RWPE2 (cell line): ENCODE measurements around the gene EPS8L1.

Experiments used
- ATAC-seq: fragments of 200-7000 bp; cut with Tn5 transposase; 3 replicates; pipeline ENCODE4 v1.9.1; 2021; ENCODE audit warnings: low read depth
- DNase-seq: peaks from one replicate; pipeline ENCODE4 v3.0.0-alpha.2; 2020; ENCODE audit warnings: low spot score
- H3K27ac ChIP-seq: fragments of 450-650 bp; 2 replicates; pipeline ENCODE4 v1.5.1; 2017; ENCODE audit warnings: mild to moderate bottlenecking; ENCODE audit not compliant: poor library complexity, severe bottlenecking
- H3K27me3 ChIP-seq: fragments of 250-450 bp; sonication (Bioruptor Pico); 2 replicates; pipeline ENCODE4 v1.5.1; 2021; ENCODE audit warnings: mild to moderate bottlenecking, moderate library complexity; ENCODE audit not compliant: insufficient read depth, poor library complexity, severe bottlenecking
- H3K36me3 ChIP-seq: fragments of 250-450 bp; sonication (Bioruptor Pico); 2 replicates; pipeline ENCODE4 v1.5.1; 2020; ENCODE audit warnings: low read depth, mild to moderate bottlenecking, moderate library complexity
- H3K4me1 ChIP-seq: fragments of 250-450 bp; sonication (Bioruptor Pico); 2 replicates; pipeline ENCODE4 v1.5.1; 2021; ENCODE audit warnings: mild to moderate bottlenecking, moderate library complexity; ENCODE audit not compliant: insufficient read depth, poor library complexity, severe bottlenecking
- H3K4me3 ChIP-seq: fragments of 250-450 bp; sonication (Bioruptor Pico); 2 replicates; pipeline ENCODE4 v1.5.1; 2021; ENCODE audit warnings: mild to moderate bottlenecking, moderate library complexity; ENCODE audit not compliant: severe bottlenecking
- H3K9me3 ChIP-seq: fragments of 250-450 bp; sonication (Bioruptor Pico); 2 replicates; pipeline ENCODE4 v1.5.1; 2021; ENCODE audit warnings: mild to moderate bottlenecking, moderate library complexity; ENCODE audit not compliant: severe bottlenecking
- TF ChIP-seq, protein P1 (sequence below): fragments of 450-650 bp; IDR thresholded peaks from one replicate; pipeline ENCODE4 v1.5.1; 2017; ENCODE audit warnings: mild to moderate bottlenecking, moderate library complexity; ENCODE audit not compliant: poor library complexity, severe bottlenecking

Gene EPS8L1

DNA sequence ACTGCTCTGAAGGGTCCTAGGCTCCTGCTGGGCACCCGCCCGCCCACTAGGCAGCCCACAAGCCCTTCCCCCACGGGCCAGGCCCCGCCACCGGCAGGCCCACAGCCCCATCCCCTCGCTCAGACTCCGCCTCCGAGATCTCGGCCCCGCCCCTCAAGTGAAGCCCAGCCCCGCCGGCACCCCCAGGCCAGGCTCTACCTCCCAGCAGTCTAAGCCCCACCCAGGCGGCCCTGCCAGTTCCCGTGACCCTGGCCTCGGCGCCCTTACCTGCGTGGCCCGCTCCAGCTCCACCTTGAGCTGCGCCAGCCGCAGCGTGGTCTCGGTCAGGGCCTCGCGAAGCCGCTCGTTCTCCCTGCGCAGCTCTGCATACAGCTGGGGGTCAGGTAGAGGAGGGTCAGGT is 16.3 kb downstream of the EPS8L1 start:
- no peak overlapping the region for H3K4me3 ChIP-seq
- DNase-seq = peak; percentile 60
- no peaks in the 10 kb centered on the region for H3K4me1 ChIP-seq
- H3K36me3 ChIP-seq = peaks cover 20% of the 10 kb centered on the region
- no peak for ATAC-seq
- H3K9me3 ChIP-seq = no peaks in the 10 kb centered on the region
- no peak overlapping the region for H3K27ac ChIP-seq
- no peaks in the 10 kb centered on the region for H3K27me3 ChIP-seq
- TF ChIP-seq, protein P1, sequence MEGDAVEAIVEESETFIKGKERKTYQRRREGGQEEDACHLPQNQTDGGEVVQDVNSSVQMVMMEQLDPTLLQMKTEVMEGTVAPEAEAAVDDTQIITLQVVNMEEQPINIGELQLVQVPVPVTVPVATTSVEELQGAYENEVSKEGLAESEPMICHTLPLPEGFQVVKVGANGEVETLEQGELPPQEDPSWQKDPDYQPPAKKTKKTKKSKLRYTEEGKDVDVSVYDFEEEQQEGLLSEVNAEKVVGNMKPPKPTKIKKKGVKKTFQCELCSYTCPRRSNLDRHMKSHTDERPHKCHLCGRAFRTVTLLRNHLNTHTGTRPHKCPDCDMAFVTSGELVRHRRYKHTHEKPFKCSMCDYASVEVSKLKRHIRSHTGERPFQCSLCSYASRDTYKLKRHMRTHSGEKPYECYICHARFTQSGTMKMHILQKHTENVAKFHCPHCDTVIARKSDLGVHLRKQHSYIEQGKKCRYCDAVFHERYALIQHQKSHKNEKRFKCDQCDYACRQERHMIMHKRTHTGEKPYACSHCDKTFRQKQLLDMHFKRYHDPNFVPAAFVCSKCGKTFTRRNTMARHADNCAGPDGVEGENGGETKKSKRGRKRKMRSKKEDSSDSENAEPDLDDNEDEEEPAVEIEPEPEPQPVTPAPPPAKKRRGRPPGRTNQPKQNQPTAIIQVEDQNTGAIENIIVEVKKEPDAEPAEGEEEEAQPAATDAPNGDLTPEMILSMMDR = no peak

DNA sequence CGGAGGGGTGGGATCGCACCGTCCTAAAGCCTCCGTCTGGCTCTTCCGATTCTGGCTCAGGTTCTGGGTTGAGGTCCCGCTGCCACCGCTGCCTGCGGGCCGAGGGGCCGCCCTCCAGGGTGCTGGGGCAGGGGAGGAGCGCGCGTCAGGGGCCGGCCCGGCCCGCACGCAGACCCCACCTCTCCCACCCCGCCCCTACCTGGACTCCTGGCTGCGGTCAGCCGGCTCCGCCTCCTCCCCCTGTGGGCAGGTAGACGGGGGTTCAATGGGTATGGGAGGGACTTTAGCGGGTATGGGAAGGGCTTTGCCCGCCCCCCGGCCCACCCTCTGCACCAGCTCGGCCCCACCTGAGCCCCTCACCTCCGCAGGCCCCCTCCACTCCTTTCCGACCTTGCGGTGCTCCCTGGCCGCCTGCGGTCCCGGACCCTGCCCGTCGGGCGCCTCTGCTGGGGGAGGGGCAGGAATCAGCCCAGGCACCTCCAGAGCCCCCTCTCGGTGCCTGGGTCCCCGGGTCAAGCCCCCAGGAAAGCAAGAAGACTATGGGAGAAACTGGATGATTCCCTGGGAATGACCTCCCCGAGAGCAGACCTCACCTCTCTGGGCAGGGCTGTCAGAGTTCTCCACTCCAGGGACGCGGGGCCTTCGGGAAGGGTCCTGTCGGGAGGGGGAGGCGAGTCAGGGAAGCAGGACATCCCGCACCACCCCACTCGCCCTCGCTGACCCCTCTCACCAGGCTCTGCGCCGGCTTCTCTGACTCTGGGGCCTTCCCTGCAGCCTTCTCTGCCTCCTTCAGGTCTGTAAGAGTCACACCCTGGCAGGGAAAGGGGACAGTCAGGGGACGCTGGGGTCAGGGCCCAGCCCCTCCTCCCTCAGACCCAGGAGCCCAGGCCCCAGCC is 17.0 kb downstream of the EPS8L1 start:
- DNase-seq (peak; percentile 31), ATAC-seq (no peak)
- Histone ChIP-seq H3K4me1 (no peaks in the 10 kb centered on the region), H3K4me3 (no peak overlapping the region), H3K9me3 (no peaks in the 10 kb centered on the region), H3K27me3 (no peaks in the 10 kb centered on the region), H3K36me3 (peaks cover 20% of the 10 kb centered on the region), H3K27ac (no peak overlapping the region)
- TF ChIP-seq, protein P1 = no peak

DNA sequence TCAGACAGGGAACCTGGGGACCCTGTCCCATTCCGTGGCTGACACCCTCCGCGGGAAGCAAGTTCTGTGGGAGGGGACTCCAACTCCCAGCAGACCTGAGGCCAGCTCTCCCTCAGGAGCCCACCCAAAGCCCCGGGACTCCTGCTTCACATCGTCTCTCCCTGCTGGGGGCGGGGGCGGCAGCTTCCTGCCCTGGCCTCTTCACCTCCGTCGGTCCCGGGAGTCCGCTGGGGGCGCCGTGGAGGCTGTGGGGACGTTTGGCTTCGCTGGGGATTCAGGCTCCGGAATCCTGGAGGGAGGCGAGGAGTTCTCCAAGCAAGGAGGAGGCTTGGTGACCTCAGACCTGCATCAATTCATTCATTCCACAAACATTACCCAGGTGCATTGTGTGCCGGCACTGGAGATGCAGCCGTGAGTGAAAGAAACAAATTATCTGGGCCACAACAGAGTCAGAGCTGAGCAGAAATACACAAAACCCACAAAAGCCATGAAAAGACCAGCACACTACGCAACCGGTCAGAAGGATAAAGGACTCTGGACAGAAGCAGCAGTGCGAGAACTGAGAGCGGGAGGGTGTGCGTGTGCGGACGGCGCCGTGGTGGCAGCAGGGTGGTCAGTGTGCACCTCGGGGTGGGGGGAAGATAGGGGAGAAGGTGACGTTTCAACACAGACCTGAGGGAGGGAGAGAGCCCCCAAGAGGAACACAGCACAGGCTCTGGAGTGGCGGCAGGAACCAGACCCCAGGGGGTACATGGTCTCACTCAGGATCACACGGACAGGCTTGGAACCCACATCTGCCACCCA is 19.0 kb downstream of the EPS8L1 start:
- peak; percentile 56 for DNase-seq
- Histone ChIP-seq H3K27me3 (no peaks in the 10 kb centered on the region), H3K9me3 (no peaks in the 10 kb centered on the region), H3K27ac (no peak overlapping the region), H3K36me3 (peaks cover 20% of the 10 kb centered on the region), H3K4me1 (no peaks in the 10 kb centered on the region), H3K4me3 (no peak overlapping the region)
- no peak for ATAC-seq
- TF ChIP-seq, protein P1 = no peak

DNA sequence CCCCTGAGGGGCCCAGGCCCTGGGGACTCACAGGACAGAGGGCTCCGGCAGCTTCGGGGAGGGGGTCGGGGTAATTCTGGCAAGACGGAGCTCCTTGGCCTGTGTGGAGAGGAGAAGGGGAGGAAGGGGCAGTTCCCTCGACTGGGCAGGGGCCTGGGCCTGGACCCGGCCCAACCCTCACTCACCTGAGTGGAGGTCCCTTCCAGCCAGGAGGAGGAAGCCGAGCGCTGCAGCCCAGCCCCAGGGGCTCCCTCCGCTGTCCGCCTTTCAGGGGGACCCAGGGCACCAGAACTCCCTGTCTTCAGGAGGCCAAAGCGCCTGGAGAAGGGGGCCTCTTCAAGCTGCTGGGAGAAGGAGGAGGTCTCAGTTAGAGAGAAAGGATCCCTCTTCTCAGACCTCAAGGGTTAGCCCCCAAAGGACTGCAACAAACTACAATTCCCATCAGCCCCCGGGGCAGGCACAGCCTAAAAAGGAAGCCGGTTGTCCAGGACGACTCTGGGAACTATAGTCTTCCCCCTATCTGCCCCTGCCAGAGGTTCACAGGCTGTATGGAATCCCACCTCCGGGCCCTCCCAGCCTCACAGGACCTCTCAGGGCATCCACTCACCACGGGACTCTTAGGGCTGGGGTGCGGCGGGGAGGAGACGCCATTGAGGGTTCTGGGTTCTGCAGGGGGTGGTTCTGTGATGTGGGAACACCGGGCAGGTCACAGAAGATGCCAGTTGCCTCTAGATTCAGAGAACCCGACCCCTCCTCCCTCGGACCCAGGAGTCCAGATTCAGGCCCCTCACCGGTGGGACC is 19.8 kb downstream of the EPS8L1 start:
- Histone ChIP-seq H3K4me3 (no peak overlapping the region), H3K4me1 (no peaks in the 10 kb centered on the region), H3K36me3 (peaks cover 20% of the 10 kb centered on the region), H3K27ac (no peak overlapping the region), H3K27me3 (no peaks in the 10 kb centered on the region), H3K9me3 (no peaks in the 10 kb centered on the region)
- TF ChIP-seq, protein P1 = no peak
- no peak for DNase-seq
- ATAC-seq = peak; percentile 46; the same call in 1 of the 3 replicates
